PC-9 (cell line): ENCODE measurements around the gene GPI. TPM values are rescaled to one million over a fixed set of nuclear protein-coding genes. Genes with fewer than 3 reads are reported as not detected.

Experiments
- BruUV-seq: library from RNA; stranded (reverse); fragments of 400-500 nt; replicated peaks from 2 replicates; lab custom pipeline; 2021; lab: Mats Ljungman, UMichigan
- CTCF ChIA-PET: fragments of 300-600 bp; sonication (Branson Sonifier 250); formaldehyde crosslinking; loops from one replicate; lab custom pipeline; 2022; ENCODE audit warnings: antibody characterized with exemption; lab: Charles Lee
- POLR2A ChIA-PET: fragments of 300-600 bp; sonication (Branson Sonifier 250); formaldehyde crosslinking; loops from one replicate; lab custom pipeline; 2022; ENCODE audit warnings: antibody characterized with exemption; ENCODE audit not compliant: unreplicated experiment; lab: Charles Lee
- DNase-seq, 2 experiments: peaks; one replicate each; pipeline versions ENCODE4 v3.0.0 to v3.0.0-alpha.2; 2015 to 2022; ENCODE audit warnings: mixed read lengths in 1 of 2
- H2AFZ ChIP-seq: fragments of 200-600 bp; sonication (generic); 2 replicates; pipeline ENCODE4 v1.8.1; 2017; ENCODE audit warnings: antibody characterized with exemption
- H3F3A ChIP-seq: fragments of 200-600 bp; sonication (generic); 2 replicates; pipeline ENCODE4 v1.8.1; 2017; ENCODE audit warnings: antibody characterized with exemption, mild to moderate bottlenecking, low read depth; ENCODE audit not compliant: insufficient read depth
- H3K27ac ChIP-seq: fragments of 200-600 bp; sonication (generic); 2 replicates; pipeline ENCODE4 v1.6.1; 2016; ENCODE audit warnings: mixed run types
- H3K27me3 ChIP-seq: fragments of 200-600 bp; sonication (generic); 2 replicates; pipeline ENCODE4 v1.6.1; 2016; ENCODE audit warnings: low read depth, mixed run types; ENCODE audit not compliant: insufficient read depth
- H3K36me3 ChIP-seq: fragments of 200-600 bp; sonication (generic); 2 replicates; pipeline ENCODE4 v1.6.1; 2016; ENCODE audit warnings: low read depth, mixed run types
- H3K4me1 ChIP-seq: fragments of 200-600 bp; sonication (generic); replicated peaks from 2 replicates; pipeline ENCODE4 v1.6.1; 2016; ENCODE audit warnings: mixed run types; ENCODE audit not compliant: insufficient read depth
- H3K4me2 ChIP-seq: fragments of 200-600 bp; sonication (generic); 2 replicates; pipeline ENCODE4 v1.6.1; 2017; ENCODE audit warnings: mixed run types
- H3K4me3 ChIP-seq: fragments of 200-600 bp; sonication (generic); 2 replicates; pipeline ENCODE4 v1.6.1; 2016; ENCODE audit warnings: mixed run types
- H3K79me2 ChIP-seq: fragments of 200-600 bp; sonication (generic); 2 replicates; pipeline ENCODE4 v1.6.1; 2017; ENCODE audit warnings: low read depth, mixed run types
- H3K9me2 ChIP-seq: fragments of 200-600 bp; sonication (generic); 2 replicates; pipeline ENCODE4 v1.8.1; 2017; ENCODE audit warnings: mild to moderate bottlenecking; ENCODE audit not compliant: insufficient read depth
- H3K9me3 ChIP-seq: fragments of 200-600 bp; sonication (generic); 2 replicates; pipeline ENCODE4 v1.8.1; 2016; ENCODE audit warnings: low read depth; ENCODE audit not compliant: insufficient read depth
- H4K20me1 ChIP-seq: fragments of 200-600 bp; sonication (generic); 2 replicates; pipeline ENCODE4 v1.8.1; 2017; ENCODE audit not compliant: insufficient read depth
- EZH2 ChIP-seq: fragments of 200-600 bp; sonication (generic); IDR thresholded peaks from 2 replicates; pipeline ENCODE4 v1.8.0; 2017; ENCODE audit warnings: antibody characterized with exemption, low read depth
- intact Hi-C: fragments of 100-400 bp; cut with micrococcal nuclease; formaldehyde crosslinking; loops from one replicate; pipeline ENCODE4 v1.10.0; 2022; ENCODE audit not compliant: unreplicated experiment
- total RNA-seq: library from RNA; stranded (reverse); gene quantifications from 2 replicates; pipeline ENCODE4 v1.2.3, GENCODE V29; 2021
- TF ChIP-seq, protein P1 (sequence below): fragments of 200-600 bp; sonication (generic); conservative IDR thresholded peaks from 2 replicates; pipeline ENCODE4 v1.6.1; 2017; ENCODE audit warnings: mixed run types, antibody characterized with exemption, mild to moderate bottlenecking, moderate library complexity

GPI gene
- total RNA-seq, 1 experiment from 2014 or later: 522 TPM

GRCh38 chr19:34350161-34350561 lies 14.8 kb upstream of the GPI start:
- Histone ChIP-seq H2AFZ (no peak overlapping the region), H3K9me3 (no peaks in the 10 kb centered on the region), H3K27ac (no peak overlapping the region), H3K9me2 (no peaks in the 10 kb centered on the region), H3K4me3 (no peak overlapping the region), H3K79me2 (no peaks in the 10 kb centered on the region), H3K36me3 (0 out of 2 replicates have a peak, but pooled peaks cover 3% of the 10 kb centered on the region), H3K27me3 (no peaks in the 10 kb centered on the region), H4K20me1 (0 out of 2 replicates have a peak, but pooled peaks cover 4% of the 10 kb centered on the region), H3K4me1 (no peaks in the 10 kb centered on the region), H3F3A (peaks cover 3% of the 10 kb centered on the region; the same call in 1 of the 2 replicates), H3K4me2 (no peak overlapping the region)
- TF ChIP-seq, protein P1, sequence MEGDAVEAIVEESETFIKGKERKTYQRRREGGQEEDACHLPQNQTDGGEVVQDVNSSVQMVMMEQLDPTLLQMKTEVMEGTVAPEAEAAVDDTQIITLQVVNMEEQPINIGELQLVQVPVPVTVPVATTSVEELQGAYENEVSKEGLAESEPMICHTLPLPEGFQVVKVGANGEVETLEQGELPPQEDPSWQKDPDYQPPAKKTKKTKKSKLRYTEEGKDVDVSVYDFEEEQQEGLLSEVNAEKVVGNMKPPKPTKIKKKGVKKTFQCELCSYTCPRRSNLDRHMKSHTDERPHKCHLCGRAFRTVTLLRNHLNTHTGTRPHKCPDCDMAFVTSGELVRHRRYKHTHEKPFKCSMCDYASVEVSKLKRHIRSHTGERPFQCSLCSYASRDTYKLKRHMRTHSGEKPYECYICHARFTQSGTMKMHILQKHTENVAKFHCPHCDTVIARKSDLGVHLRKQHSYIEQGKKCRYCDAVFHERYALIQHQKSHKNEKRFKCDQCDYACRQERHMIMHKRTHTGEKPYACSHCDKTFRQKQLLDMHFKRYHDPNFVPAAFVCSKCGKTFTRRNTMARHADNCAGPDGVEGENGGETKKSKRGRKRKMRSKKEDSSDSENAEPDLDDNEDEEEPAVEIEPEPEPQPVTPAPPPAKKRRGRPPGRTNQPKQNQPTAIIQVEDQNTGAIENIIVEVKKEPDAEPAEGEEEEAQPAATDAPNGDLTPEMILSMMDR: no peak
- no peak for TF ChIP-seq EZH2
- intact Hi-C loops: no loop called here
- POLR2A ChIA-PET: no interaction called here
- no peak for DNase-seq
- CTCF ChIA-PET: no interaction called here
- no TSS peak for BruUV-seq

DNA sequence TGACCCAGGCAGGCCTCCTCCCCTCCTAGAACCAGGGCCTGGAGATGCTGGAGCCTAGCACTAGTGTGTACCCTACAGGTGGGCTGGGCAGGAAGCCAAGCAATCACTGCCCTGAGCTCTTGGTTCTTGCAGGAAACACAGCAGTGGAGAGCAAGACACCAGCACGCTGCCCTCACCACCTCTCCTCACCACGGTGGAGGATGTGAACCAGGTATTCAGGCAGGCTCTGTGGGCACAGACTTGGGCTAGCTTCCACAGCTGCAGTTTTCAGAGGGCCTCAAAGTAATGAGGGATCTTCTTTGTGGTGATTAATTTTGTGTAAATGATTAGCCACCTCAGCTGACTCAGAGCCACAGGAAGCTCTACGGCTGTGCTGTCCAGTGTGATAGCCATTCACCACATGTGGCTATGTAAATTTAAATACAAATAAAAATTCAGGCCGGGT lies 13.6 kb upstream of the GPI start:
- Histone ChIP-seq H3K4me3 (no peak overlapping the region), H3K36me3 (0 out of 2 replicates have a peak, but pooled peaks cover 3% of the 10 kb centered on the region), H4K20me1 (0 out of 2 replicates have a peak, but pooled peaks cover under 1% of the 10 kb centered on the region), H3K27me3 (no peaks in the 10 kb centered on the region), H3K4me2 (no peak overlapping the region), H3K27ac (no peak overlapping the region), H3K79me2 (no peaks in the 10 kb centered on the region), H3K4me1 (no peaks in the 10 kb centered on the region), H3F3A (no peaks in the 10 kb centered on the region; the same call in 1 of the 2 replicates), H3K9me2 (no peaks in the 10 kb centered on the region), H3K9me3 (no peaks in the 10 kb centered on the region), H2AFZ (no peak overlapping the region)
- ChIA-PET CTCF (interaction anchor here (0.5 to 0.6 kb wide), 2 partner anchors 126 to 145 kb away, joined by 3 read pairs; no protein-coding TSS in a partner anchor), POLR2A (no interaction called here)
- DNase-seq: no peak
- BruUV-seq: no TSS peak
- no peak for TF ChIP-seq EZH2
- TF ChIP-seq, protein P1: no peak
- intact Hi-C loops: no loop called here

- POLR2A ChIA-PET: no interaction called here
- CTCF ChIA-PET: no interaction called here
Observed at GRCh38 chr19:34353546-34353945, 11.4 kb upstream of the GPI start.

More at GRCh38 chr19:34353546-34353945, 11.4 kb upstream of the GPI start:
- intact Hi-C loops: no loop called here
- H3K27me3 ChIP-seq: no peaks in the 10 kb centered on the region
- H3F3A ChIP-seq: peaks cover 2% of the 10 kb centered on the region; the same call in 1 of the 2 replicates
- no peak overlapping the region for H3K4me3 ChIP-seq
- H2AFZ ChIP-seq: no peak overlapping the region
- no peaks in the 10 kb centered on the region for H4K20me1 ChIP-seq
- no peak for TF ChIP-seq EZH2
- TF ChIP-seq, protein P1: no peak
- DNase-seq: no peak
- H3K79me2 ChIP-seq: no peaks in the 10 kb centered on the region
- no TSS peak for BruUV-seq
- no peak overlapping the region for H3K4me2 ChIP-seq
- no peaks in the 10 kb centered on the region for H3K9me2 ChIP-seq
- 0 out of 2 replicates have a peak, but pooled peaks cover 3% of the 10 kb centered on the region for H3K36me3 ChIP-seq
- no peak overlapping the region for H3K27ac ChIP-seq
- H3K4me1 ChIP-seq: peaks cover 7% of the 10 kb centered on the region
- H3K9me3 ChIP-seq: no peaks in the 10 kb centered on the region
